ENCODE data around the gene CLHC1.
A peak's percentile ranks its signal among the peaks of the same experiment; 100 is the strongest.
"Not testable (repeated sequence)": the region's sequence is repeated elsewhere in the genome, so short reads cannot be mapped to it uniquely, and the experiment has no call there.

CLHC1 gene

DNA sequence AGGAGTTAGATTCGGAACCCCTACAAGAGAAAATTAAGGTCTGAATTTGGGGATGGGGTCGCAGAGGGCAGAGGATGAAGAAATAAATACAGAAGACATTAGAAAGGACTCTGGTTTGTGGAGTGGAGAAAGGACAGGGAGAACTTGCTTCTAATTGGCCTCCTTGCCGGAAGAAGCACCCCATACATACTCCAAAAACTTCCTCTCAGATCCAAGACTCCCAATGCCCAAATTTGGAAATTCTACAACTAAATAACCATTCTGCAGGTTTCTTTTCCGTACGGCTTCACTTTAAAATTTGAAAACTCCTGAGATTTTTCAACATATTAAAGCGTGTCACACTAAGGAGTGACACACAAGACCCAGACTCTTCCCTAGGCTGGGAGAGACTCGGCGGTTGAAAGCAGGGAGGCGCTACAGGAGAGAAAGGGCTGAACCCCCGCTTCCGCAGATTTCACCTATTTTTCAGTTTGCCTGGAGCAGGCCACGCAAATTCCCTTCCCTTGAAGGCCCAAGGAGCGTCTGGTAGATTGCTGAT, 478 bp downstream of the CLHC1 start:
- no peak for DNase-seq

DNA sequence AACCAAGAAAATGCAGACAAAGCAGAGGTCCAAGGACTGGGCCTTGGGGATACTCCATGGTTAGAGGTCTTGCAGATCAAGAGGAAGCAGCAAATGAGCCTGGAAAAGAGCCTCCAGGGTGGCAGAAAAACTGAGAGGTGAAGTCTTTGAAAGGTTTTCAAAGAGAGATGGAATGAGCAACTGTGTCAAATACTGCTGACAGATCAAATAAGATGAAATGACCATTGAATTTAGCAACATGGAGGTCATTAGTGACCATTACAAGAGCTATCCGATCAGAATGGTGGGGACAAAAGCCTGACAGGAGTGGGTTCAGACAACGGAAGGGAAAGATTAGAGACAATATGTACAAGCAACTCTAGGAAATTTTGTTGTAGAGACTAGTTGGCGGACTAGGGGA, 1.5 kb downstream of the CLHC1 start:
- DNase-seq = no peak

DNA sequence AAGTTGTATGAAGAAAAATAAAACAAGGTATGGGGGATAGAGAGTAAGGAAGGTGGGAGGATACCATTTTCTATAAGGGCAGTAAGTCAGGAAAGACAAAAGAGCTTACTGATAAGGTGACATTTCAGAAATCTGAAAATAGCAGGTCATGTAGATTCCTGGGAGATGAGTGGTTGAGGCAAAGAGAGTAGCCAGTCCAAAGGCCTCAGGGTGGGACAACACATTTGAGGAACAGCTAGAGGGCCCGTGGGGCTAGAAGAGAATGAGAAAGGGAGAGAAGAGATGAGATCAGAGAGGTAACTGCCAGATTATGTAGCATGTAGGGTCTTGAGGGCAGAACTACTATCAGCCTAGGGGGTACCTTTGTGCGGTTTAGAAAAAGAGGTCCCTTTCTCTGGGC, 2.9 kb downstream of the CLHC1 start:
- DNase-seq = peak; percentile 53

GRCh38 chr2:55228226-55228563, 3.9 kb downstream of the CLHC1 start:
- no peak for DNase-seq

DNA sequence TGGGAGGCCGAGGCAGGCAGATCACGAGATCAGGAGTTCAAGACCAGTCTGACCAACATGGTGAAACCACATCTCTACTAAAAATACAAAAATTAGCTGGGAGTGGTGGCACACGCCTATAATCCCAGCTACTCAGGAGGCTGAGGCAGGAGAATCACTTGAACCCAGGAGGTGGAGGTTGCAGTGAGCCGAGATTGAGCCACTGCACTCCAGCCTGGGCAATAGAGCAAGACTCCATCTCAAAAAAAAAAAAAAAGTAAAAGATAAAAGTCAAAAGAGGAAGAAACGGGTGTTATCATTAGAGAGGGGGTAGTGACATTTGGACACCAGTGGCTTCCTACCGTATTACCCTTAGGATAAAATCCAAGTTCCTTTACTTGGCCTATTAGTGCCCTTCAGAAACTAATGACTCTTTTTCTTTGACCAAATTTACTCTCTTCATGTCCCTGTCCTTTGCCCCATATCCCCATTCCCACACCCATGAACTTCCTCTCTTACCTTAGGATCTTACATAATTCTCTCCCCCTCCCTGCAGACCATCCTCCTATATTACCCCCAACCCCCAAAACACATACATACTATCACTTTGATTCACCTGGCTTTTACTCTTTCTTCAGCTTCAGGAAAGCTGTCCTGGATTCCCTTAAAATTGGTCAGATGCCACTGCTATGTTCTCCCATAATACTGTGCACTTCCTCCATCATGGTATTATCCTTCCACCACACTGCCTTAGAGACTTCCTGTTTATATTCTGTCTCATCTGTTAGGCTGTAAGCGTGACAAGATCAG, 4.5 kb downstream of the CLHC1 start:
- DNase-seq = not testable (repeated sequence)

DNA sequence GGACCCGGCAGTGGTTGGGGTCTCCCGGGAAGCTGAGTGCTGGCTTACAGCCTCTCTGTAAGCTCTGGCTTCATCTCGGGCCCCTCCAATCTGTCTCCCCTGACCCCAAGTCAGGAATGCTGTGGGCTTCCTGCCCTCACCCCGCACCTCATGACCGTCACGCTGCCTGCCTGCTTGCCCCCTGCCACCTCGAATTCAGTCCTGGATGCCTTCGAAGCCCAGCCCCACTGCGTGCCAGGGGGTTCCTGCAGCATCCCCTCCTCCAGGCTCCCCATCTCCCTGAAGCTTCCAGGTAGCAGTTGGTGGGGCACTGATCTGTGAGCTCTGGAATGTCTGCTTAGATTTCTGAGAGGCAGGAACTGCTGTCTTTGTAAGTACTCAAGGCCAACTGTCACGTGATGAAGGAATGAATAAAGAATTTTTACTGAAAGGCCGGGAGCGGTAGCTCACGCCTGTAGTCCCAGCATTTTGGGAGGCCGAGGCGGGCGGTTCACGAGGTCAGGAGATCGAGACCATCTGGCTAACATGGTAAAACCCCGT, 6.5 kb downstream of the CLHC1 start:
- DNase-seq = no peak

DNA sequence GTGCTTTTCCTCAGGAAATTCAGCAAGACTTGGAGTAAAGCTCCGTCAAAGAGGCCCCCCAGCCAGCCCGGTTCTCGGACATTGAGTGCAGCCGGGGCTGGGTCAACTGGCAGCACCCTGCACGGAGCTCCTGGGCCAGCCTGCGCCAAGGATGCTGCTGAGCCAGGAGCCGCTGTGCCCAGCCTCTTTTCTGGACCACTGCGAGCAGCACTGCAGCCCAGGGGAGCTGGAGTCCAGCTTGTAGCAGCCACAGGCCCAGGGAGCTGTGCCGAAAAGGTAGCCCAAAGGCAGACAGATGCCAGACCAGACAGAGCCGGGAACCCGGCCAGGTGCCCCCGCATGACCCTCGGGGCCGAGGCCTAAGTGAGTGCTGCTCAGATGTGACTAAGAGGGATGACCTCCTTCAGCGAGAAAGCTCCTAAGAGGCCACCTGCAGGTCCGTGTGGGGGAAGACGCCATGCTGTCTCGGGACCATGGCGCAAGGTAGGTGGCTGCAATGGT, 7.3 kb downstream of the CLHC1 start:
- DNase-seq = peak; percentile 63

GRCh38 chr2:55223958-55224760, 7.9 kb downstream of the CLHC1 start:
- peak; percentile 55 for DNase-seq

- no peak for DNase-seq
Observed at GRCh38 chr2:55213822-55214221, 18.3 kb downstream of the CLHC1 start.

DNA sequence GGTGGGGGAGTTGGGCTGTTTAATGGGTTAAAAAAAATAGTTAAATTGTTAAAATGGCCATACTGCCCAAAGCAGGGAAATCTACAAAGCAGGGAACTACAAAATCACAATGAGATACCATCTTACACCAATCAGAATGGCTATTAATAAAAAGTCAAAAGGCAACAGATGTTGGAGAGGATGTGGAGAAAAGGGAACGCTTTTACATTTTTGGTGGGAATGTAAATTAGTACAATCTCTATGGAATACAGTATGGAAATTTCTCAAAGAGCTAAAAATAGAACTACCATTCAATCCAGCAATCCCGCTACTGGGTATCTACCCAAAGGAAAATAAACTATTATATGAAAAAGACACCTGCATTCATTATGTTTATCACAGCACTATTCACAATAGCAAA, 27.1 kb downstream of the CLHC1 start:
- no peak for DNase-seq

- DNase-seq = no peak
Observed at GRCh38 chr2:55204536-55204935, 27.6 kb downstream of the CLHC1 start.

DNA sequence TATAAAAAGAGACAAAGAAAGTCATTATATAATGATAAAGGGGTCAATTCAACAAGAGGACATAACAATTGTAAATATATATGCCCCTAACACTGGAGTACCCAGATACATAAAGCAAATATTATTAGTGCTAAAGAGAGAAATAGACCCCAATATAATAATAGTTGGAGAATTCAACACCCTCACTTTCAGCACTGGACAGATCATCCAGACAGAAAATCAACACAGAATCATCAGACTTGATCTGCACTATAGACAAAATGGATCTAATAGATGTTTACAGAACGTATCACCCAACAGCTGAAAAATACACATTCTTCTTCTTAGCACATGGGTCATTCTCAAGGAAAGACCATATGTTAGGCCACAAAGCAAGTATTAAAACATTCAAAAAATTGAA, 31.7 kb downstream of the CLHC1 start:
- no peak for DNase-seq

DNA sequence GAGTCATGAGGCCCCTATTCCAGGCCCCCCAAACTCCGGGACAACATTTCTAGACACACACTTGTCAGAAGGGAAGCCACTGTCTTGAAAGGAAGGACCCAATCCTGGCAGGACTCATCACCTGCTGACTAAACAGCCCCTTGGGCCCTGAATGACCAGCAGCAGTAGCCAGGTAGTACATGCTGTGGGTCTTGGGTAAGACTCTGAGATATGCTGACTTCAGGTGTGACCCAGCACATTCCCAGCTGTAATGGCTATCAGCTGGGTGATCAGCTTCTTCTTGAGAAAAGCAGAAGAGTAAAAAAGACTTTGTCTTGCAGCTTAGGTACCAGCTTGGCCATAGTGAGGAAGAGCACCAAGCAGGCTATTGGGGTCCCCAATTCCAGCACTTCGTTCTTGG, 35.6 kb downstream of the CLHC1 start:
- DNase-seq = no peak

DNA sequence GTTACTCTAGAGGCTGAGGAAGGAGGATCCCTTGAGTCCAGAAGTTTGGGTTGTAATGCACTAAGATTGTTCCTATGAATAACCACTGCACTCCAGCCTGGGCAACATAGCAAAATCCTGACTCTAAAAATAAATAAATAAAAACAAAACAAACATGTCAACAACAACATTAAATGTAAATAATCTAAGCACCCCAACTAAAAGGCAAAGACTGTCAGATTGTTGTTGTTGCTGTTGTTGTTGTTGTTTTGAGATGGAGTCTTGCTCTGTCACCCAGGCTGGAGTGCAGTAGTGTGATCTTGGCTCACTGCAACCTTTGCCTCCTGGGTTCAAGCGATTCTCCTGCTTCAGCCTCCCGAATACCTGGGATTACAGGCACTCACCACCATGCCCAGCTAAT, 40.2 kb downstream of the CLHC1 start:
- DNase-seq = not testable (repeated sequence)

DNA sequence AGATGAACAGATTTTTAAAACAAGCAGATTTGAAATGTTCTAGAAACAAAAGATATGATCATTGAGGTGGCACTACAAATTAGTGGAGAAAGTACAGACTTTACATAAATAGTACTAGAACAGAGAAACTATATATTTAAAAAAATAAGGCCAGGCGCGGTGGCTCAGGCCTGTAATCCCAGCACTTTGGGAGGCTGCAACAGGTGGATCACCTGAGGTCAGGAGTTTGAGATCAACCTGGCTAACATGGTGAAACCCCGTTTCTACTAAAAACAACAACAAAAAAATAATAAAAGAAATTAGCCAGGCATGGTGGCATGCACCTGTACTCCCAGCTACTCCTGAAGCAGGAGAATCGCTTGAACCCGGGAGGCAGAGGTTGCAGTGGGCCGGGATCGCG, 45.3 kb downstream of the CLHC1 start:
- DNase-seq = not testable (repeated sequence)

DNA sequence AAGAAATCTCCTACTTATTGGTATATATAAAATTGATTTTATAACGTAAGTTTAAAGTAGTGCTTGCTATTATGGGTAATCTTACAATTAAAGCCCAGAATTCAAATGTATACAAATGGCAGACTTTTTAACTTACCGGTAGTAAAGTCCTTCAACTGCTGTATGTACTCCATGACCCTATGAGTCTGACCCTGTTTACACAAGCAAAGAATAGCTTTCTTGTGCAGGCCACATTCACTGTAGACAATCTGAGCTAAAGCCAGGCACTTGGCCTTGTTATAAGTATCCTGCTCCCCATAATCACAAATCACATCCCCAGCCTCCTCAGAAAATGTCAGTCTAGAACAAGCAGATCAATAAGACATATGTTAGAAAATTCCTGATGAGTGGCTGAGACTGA, 51.7 kb downstream of the CLHC1 start:
- DNase-seq = no peak

GRCh38 chr2:55176094-55176415, 56.0 kb downstream of the CLHC1 start:
- DNase-seq = no peak

- no peak for DNase-seq
Observed at GRCh38 chr2:55175254-55176093, 56.6 kb downstream of the CLHC1 start.

GRCh38 chr2:55173438-55174054, 58.5 kb downstream of the CLHC1 start:
- DNase-seq = no peak

GRCh38 chr2:55169915-55170314, 62.2 kb downstream of the CLHC1 start:
- no peak for DNase-seq

DNA sequence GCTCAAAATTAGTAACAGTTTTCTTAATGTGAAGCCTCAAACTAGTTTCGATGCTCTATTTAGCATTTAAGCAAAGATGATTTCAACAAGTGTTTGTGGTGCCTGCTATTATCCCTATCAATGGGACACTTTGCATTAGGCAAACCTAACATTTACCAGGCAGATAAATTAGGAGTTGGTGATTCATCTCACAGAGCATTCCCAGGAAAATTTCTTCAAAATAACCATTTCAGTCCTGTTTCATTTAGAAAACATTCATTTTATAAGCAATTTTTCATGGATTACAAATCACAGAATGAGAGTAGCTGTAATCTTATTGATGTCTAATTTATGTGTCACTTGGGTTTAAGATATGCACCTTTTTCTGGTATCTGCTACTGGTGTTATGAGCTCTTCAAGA, 62.7 kb downstream of the CLHC1 start:
- DNase-seq = no peak
